ENCODE measurements around the gene PWWP2A. TPM values are rescaled to one million over a fixed set of nuclear protein-coding genes. Genes with fewer than 3 reads are reported as not detected.

PWWP2A gene
- total RNA-seq, 2 donors from 2014 or later: 41.1 to 72.5 TPM

GRCh38 chr5:160133918-160134304, 14.7 kb upstream of the PWWP2A start:
- 60% methylated on average over 5 of the region's 7 CpGs for whole genome bisulfite sequencing

GRCh38 chr5:160133071-160133917, 14.0 kb upstream of the PWWP2A start:
- no peak overlapping the region for H3K4me3 ChIP-seq

More at GRCh38 chr5:160133918-160134304, 14.7 kb upstream of the PWWP2A start:
- no peak for TF ChIP-seq POLR2A (IDR thresholded peaks at IDR 0.05)
- TF ChIP-seq POLR2AphosphoS5 (IDR thresholded peaks at IDR 0.05): no peak
- no peak for TF ChIP-seq CTCF (IDR thresholded peaks at IDR 0.05)
- Histone ChIP-seq H3K9me3 (no peaks in the 10 kb centered on the region), H3K27me3 (replicated peaks; ENCODE audit: insufficient read depth) (no peaks in the 10 kb centered on the region), H3K4me3 (no peak overlapping the region), H3K36me3 (no peaks in the 10 kb centered on the region), H3K4me1 (replicated peaks) (no peaks in the 10 kb centered on the region), H3K27ac (no peak overlapping the region)
- intact Hi-C loops (cut with DNase I): no loop called here
- no peak for DNase-seq (ENCODE audit: low spot score)

GRCh38 chr5:160129841-160130240, 10.6 kb upstream of the PWWP2A start:
- Histone ChIP-seq H3K4me1 (replicated peaks) (no peaks in the 10 kb centered on the region), H3K4me3 (no peak overlapping the region), H3K27ac (no peak overlapping the region), H3K9me3 (no peaks in the 10 kb centered on the region), H3K27me3 (replicated peaks; ENCODE audit: insufficient read depth) (no peaks in the 10 kb centered on the region), H3K36me3 (no peaks in the 10 kb centered on the region)
- no peak for DNase-seq (ENCODE audit: low spot score)
- intact Hi-C loops (cut with DNase I): no loop called here
- WGBS: 81% methylated on average over 6 of the region's 6 CpGs
- no peak for TF ChIP-seq POLR2AphosphoS5 (IDR thresholded peaks at IDR 0.05)
- TF ChIP-seq CTCF (IDR thresholded peaks at IDR 0.05): no peak
- no peak for TF ChIP-seq POLR2A (IDR thresholded peaks at IDR 0.05)

More at GRCh38 chr5:160133071-160133917, 14.0 kb upstream of the PWWP2A start:
- DNase-seq (ENCODE audit: low spot score): no peak
- H3K27me3 ChIP-seq (replicated peaks; ENCODE audit: insufficient read depth): no peaks in the 10 kb centered on the region
- WGBS: 46% methylated on average over 31 of the region's 31 CpGs
- no peak overlapping the region for H3K27ac ChIP-seq
- no peaks in the 10 kb centered on the region for H3K4me1 ChIP-seq (replicated peaks)
- TF ChIP-seq POLR2AphosphoS5 (IDR thresholded peaks at IDR 0.05): no peak
- TF ChIP-seq POLR2A (IDR thresholded peaks at IDR 0.05): no peak
- no peak for TF ChIP-seq CTCF (IDR thresholded peaks at IDR 0.05)
- intact Hi-C loops (cut with DNase I): no loop called here
- H3K9me3 ChIP-seq: no peaks in the 10 kb centered on the region
- no peaks in the 10 kb centered on the region for H3K36me3 ChIP-seq

- Histone ChIP-seq H3K36me3 (no peaks in the 10 kb centered on the region), H3K27ac (no peak overlapping the region), H3K4me1 (replicated peaks) (no peaks in the 10 kb centered on the region), H3K9me3 (no peaks in the 10 kb centered on the region), H3K4me3 (no peak overlapping the region), H3K27me3 (replicated peaks; ENCODE audit: insufficient read depth) (no peaks in the 10 kb centered on the region)
- intact Hi-C loops (cut with DNase I): no loop called here
- WGBS: 91% methylated on average over 7 of the region's 7 CpGs
- TF ChIP-seq POLR2A (IDR thresholded peaks at IDR 0.05) (no peak), CTCF (IDR thresholded peaks at IDR 0.05) (no peak), POLR2AphosphoS5 (IDR thresholded peaks at IDR 0.05) (no peak)
- DNase-seq (ENCODE audit: low spot score): no peak
Observed at GRCh38 chr5:160128632-160129031, 9.4 kb upstream of the PWWP2A start.

- H3K27ac ChIP-seq: no peak overlapping the region
- intact Hi-C loops (cut with DNase I): no loop called here
Observed at GRCh38 chr5:160119905-160120266, 636 bp upstream of the PWWP2A start.

More at GRCh38 chr5:160119905-160120266, 636 bp upstream of the PWWP2A start:
- Histone ChIP-seq H3K4me3 (no peak overlapping the region), H3K36me3 (no peaks in the 10 kb centered on the region), H3K27me3 (replicated peaks; ENCODE audit: insufficient read depth) (no peaks in the 10 kb centered on the region), H3K9me3 (no peaks in the 10 kb centered on the region), H3K4me1 (replicated peaks) (no peaks in the 10 kb centered on the region)
- TF ChIP-seq POLR2A (IDR thresholded peaks at IDR 0.05): no peak
- peak in 2 of 4 experiments; percentile 42 to 46 for TF ChIP-seq CTCF (IDR thresholded peaks at IDR 0.05)
- 9% methylated on average over 12 of the region's 12 CpGs for WGBS
- DNase-seq (ENCODE audit: low spot score): no peak
